ENCODE data around the gene ZNF84. TPM values are rescaled to one million over a fixed set of nuclear protein-coding genes. Genes with fewer than 3 reads are reported as not detected.

ZNF84 gene
- total RNA-seq, 2 experiments from 2014 or later, result 22.7 to 23.6 TPM

GRCh38 chr12:133080026-133080367 is 42.7 kb downstream of the ZNF84 start:
- H3K27ac Mint-ChIP-seq, result no peak overlapping the region
- peaks cover 44% of the 10 kb centered on the region for H3K36me3 Mint-ChIP-seq (ENCODE audit: low read depth)
- ChIA-PET POLR2A (interaction anchor here (1.1 kb wide), 1 partner anchor 50 kb away, joined by 5 read pairs; the partner anchor contains the start of genes ZNF10 and ZNF891), CTCF (interaction anchor here (0.8 to 2.9 kb wide), 7 partner anchors 9 to 175 kb away, joined by 3 to 10 read pairs (median 4); partner anchors contain the start of genes ZNF10, ZNF268 and ZNF891)
- DNase-seq, result peak; percentile 98
- no peaks in the 10 kb centered on the region for H3K27me3 Mint-ChIP-seq
- peaks cover 17% of the 10 kb centered on the region for H3K4me1 Mint-ChIP-seq
- H3K4me3 Mint-ChIP-seq, result no peak overlapping the region
- H3K9me3 Mint-ChIP-seq, result peaks cover 48% of the 10 kb centered on the region

- Mint-ChIP-seq H3K27ac (peak within 1 kb of the TSS; percentile 68), H3K36me3 (ENCODE audit: low read depth) (peaks cover 49% of the 10 kb centered on the region), H3K27me3 (no peaks in the 10 kb centered on the region), H3K4me3 (no peak within 1 kb of the TSS), H3K4me1 (peaks cover 17% of the 10 kb centered on the region), H3K9me3 (peaks cover 48% of the 10 kb centered on the region)
- DNase-seq, result peak; percentile 94
- ChIA-PET POLR2A (interaction anchor here (1.1 kb wide), 1 partner anchor 50 kb away, joined by 5 read pairs; the partner anchor contains the start of genes ZNF10 and ZNF891), CTCF (interaction anchor here (0.8 to 2.9 kb wide), 7 partner anchors 9 to 176 kb away, joined by 3 to 10 read pairs (median 4); partner anchors contain the start of genes ZNF10, ZNF268 and ZNF891)
These were observed 43.3 kb downstream of the ZNF84 start, which contains the start of gene ZNF140 for GRCh38 chr12:133080368-133081158. Gene ZNF140 (plus strand): TSS chr12:133080923. CDS start chr12:133081321, 398 bp downstream.

DNA sequence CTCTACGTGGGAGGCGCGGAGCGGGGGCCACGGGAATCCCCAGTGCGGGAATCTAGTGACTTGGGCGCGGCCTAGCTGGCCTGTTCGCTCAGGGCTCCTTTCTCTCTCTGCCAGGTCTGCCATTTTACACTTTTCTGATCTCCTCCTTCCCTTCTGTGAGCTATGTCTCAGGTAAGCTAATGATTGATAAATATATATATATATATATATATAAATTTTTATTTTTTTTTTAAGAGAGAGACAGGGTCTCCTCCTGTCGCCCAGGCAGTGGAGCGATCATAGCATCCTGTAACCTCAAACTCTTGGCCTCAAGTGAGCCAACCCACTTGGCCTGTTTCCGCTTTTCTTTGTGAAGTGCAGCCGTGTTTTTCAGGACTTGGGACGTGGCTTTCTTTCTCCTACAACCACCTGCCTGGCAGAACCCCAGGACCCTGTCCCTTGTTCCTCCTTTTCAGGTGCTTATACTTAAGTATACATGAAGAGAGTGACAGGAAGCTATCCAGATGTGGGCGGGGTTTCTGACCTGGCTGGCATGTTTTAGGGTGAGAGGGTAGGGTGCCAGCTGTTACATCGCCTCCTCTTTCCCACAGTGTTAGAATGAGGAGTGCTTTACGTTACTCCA is 44.0 kb downstream of the ZNF84 start:
- Mint-ChIP-seq H3K4me3 (no peak overlapping the region), H3K36me3 (ENCODE audit: low read depth) (peaks cover 56% of the 10 kb centered on the region), H3K27ac (peak overlapping the region; percentile 68), H3K4me1 (peaks cover 17% of the 10 kb centered on the region), H3K27me3 (no peaks in the 10 kb centered on the region), H3K9me3 (peaks cover 53% of the 10 kb centered on the region)
- ChIA-PET CTCF (interaction anchor here (0.6 to 2.9 kb wide), 3 partner anchors 9 to 100 kb away, joined by 3 to 10 read pairs (median 3); partner anchors contain the start of gene ZNF268), POLR2A (no interaction called here)
- DNase-seq, result no peak

DNA sequence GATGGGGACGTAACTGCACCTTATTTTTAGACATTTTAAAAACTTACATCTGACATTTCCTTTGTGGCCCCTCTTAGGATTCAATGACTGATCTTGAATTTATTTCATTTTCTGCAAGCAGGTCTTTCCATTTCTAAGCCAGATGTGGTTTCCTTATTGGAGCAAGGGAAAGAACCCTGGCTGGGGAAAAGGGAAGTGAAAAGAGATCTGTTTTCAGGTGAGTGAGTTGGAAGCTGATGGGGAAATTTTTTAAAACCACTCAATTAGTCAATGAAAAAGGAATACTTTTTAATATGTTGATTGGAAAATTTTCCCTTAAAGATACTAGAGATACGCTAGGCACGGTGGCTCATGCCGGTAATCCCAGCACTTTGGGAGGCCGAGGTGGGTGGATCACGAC is 46.0 kb downstream of the ZNF84 start:
- Mint-ChIP-seq H3K9me3 (peaks cover 54% of the 10 kb centered on the region), H3K4me1 (peaks cover 17% of the 10 kb centered on the region), H3K27me3 (no peaks in the 10 kb centered on the region), H3K27ac (no peak overlapping the region), H3K36me3 (ENCODE audit: low read depth) (peaks cover 71% of the 10 kb centered on the region), H3K4me3 (no peak overlapping the region)
- CTCF ChIA-PET, result interaction anchor here (1.2 kb wide), 1 partner anchor 16 kb away, joined by 3 read pairs; no protein-coding TSS in a partner anchor
- DNase-seq, result no peak
- POLR2A ChIA-PET, result no interaction called here

DNA sequence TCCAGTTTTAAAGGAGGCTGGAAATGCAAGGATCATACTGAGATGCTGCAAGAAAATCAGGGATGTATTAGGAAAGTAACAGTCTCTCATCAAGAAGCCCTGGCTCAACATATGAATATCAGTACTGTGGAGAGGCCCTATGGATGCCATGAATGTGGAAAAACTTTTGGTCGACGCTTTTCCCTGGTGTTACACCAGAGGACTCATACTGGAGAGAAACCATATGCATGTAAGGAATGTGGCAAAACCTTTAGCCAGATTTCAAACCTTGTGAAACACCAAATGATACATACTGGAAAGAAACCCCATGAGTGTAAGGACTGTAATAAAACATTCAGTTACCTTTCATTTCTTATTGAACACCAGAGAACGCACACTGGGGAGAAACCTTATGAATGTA is 68.3 kb downstream of the ZNF84 start:
- Mint-ChIP-seq H3K36me3 (ENCODE audit: low read depth) (peaks cover 85% of the 10 kb centered on the region), H3K27ac (no peak overlapping the region), H3K4me3 (no peak overlapping the region), H3K27me3 (no peaks in the 10 kb centered on the region), H3K4me1 (no peaks in the 10 kb centered on the region), H3K9me3 (peaks cover 72% of the 10 kb centered on the region)
- ChIA-PET POLR2A (no interaction called here), CTCF (no interaction called here)
- no peak for DNase-seq

- Mint-ChIP-seq H3K4me1 (no peaks in the 10 kb centered on the region), H3K4me3 (no peak overlapping the region), H3K27ac (no peak overlapping the region), H3K36me3 (ENCODE audit: low read depth) (peaks cover 80% of the 10 kb centered on the region), H3K27me3 (no peaks in the 10 kb centered on the region), H3K9me3 (peaks cover 68% of the 10 kb centered on the region)
- ChIA-PET POLR2A (no interaction called here), CTCF (no interaction called here)
- DNase-seq, result no peak
These were observed 68.9 kb downstream of the ZNF84 start for GRCh38 chr12:133106253-133106652.

DNA sequence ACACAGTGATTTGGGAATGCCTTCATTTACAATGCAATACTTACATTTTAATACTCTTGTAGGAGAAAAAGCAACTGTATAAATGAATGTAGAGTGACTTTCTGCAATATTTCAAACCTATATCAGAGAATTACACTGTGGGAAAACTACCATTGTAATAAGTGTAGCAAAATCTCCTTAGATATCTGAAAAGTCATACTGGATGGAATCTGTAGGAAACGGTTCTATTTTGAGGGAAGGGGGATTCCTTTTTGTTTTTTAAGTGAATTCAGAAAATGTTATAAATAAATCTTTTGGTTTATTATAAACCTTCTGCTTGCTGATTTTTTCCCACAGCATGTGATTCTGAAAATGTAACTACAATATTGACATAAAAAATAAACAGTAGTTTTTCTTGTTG is 69.8 kb downstream of the ZNF84 start:
- peaks cover 61% of the 10 kb centered on the region for H3K9me3 Mint-ChIP-seq
- peaks cover 75% of the 10 kb centered on the region for H3K36me3 Mint-ChIP-seq (ENCODE audit: low read depth)
- no peaks in the 10 kb centered on the region for H3K27me3 Mint-ChIP-seq
- no peak overlapping the region for H3K4me3 Mint-ChIP-seq
- H3K27ac Mint-ChIP-seq, result no peak overlapping the region
- ChIA-PET CTCF (no interaction called here), POLR2A (no interaction called here)
- DNase-seq, result no peak
- no peaks in the 10 kb centered on the region for H3K4me1 Mint-ChIP-seq

GRCh38 chr12:133108150-133108549 is 70.8 kb downstream of the ZNF84 start:
- Mint-ChIP-seq H3K4me3 (no peak overlapping the region), H3K4me1 (no peaks in the 10 kb centered on the region), H3K27me3 (no peaks in the 10 kb centered on the region), H3K9me3 (peaks cover 60% of the 10 kb centered on the region), H3K36me3 (ENCODE audit: low read depth) (peaks cover 70% of the 10 kb centered on the region), H3K27ac (no peak overlapping the region)
- POLR2A ChIA-PET, result no interaction called here
- CTCF ChIA-PET, result no interaction called here
- DNase-seq, result no peak

Other genes with a start within 250 kb of the ZNF84 start
- 10 to 100 TPM; 43.9 to 51.4 TPM for gene GOLGA3, start 208.6 kb upstream of the ZNF84 start, total RNA-seq
- gene CHFR, start 149.9 kb upstream of the ZNF84 start, total RNA-seq, result 10 to 100 TPM; 71.4 to 88.9 TPM
- 10 to 100 TPM; 11.5 to 12.4 TPM for gene ZNF605, start 81.2 kb upstream of the ZNF84 start, total RNA-seq
- 10 to 100 TPM; 14.0 to 20.2 TPM for gene ZNF26, start 51.1 kb upstream of the ZNF84 start, total RNA-seq
- 10 to 100 TPM; 14.6 to 16.2 TPM for gene ZNF140, start 43.4 kb downstream of the ZNF84 start, total RNA-seq
- gene ZNF891, start 92.8 kb downstream of the ZNF84 start, total RNA-seq, result 1 to 10 TPM; 2.7 to 3.1 TPM
- gene ZNF10, start 93.1 kb downstream of the ZNF84 start, total RNA-seq, result 1 to 10 TPM; 6.0 to 6.3 TPM
- gene ZNF268, start 144.0 kb downstream of the ZNF84 start, total RNA-seq, result 10 to 100 TPM; 22.1 to 23.4 TPM
- not detected for gene ANHX, start 198.4 kb downstream of the ZNF84 start, total RNA-seq

All from activated CD4-positive, alpha-beta T cell treated with anti-CD3 and anti-CD28 coated beads, Interleukin-2, amount 10 ng/mL, durations not matched to agents 7 days and 5 days (primary cell).